Tibial nerve (tissue), 4 donors: ENCODE measurements around the gene MYOG.

Experiments used
- CTCF ChIP-seq, 5 experiments: fragments of 200-600 bp in 3 of 5; fragments of 450-650 bp in 2 of 5; sonication (generic) in 3 of 5; IDR thresholded peaks; one replicate each; pipeline ENCODE4 v1.5.1; 2016 to 2019; ENCODE audit warnings: antibody characterized with exemption in 5 of 5, mild to moderate bottlenecking in 3 of 5, moderate library complexity in 2 of 5
- EP300 ChIP-seq, 2 donors: sonication (generic); formaldehyde crosslinking; IDR thresholded peaks; one replicate each; pipeline ENCODE4 v1.6.1; 2017; ENCODE audit warnings: antibody characterized with exemption in 2 of 2, mild to moderate bottlenecking in 1 of 2
- POLR2A ChIP-seq, 2 donors: fragments of 450-650 bp; IDR thresholded peaks; one replicate each; pipeline ENCODE4 v1.6.1; 2017; ENCODE audit warnings: antibody characterized with exemption in 2 of 2, mild to moderate bottlenecking in 2 of 2, moderate library complexity in 2 of 2

GRCh38 chr1:203072911-203073310 lies 12.9 kb downstream of the MYOG start:
- TF ChIP-seq CTCF (IDR thresholded peaks at IDR 0.05): no peak
- TF ChIP-seq EP300 (IDR thresholded peaks at IDR 0.05): no peak
- no peak for TF ChIP-seq POLR2A (IDR thresholded peaks at IDR 0.05)
